Measurements from ENCODE around the gene CGA.

DNA sequence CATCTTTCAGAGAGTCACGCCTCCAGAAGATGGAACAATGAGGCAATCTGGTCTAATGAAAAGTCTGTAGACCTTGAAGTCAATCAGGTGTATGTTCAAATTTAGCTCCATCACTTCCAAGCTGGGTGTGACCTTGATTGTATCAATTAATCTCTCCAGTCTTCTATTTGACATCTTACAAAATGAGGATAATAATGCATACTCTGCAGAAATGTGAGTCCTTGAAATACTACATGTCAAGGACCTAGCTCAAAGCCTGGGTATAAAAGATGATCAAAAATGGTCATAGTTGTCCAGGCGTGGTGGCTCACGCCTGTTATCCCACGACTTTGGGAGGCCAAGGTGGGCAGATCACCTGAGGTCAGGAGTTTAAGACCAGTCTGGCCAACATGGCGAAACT, 29.8 kb downstream of the CGA start:
- TF ChIP-seq, protein P1, sequence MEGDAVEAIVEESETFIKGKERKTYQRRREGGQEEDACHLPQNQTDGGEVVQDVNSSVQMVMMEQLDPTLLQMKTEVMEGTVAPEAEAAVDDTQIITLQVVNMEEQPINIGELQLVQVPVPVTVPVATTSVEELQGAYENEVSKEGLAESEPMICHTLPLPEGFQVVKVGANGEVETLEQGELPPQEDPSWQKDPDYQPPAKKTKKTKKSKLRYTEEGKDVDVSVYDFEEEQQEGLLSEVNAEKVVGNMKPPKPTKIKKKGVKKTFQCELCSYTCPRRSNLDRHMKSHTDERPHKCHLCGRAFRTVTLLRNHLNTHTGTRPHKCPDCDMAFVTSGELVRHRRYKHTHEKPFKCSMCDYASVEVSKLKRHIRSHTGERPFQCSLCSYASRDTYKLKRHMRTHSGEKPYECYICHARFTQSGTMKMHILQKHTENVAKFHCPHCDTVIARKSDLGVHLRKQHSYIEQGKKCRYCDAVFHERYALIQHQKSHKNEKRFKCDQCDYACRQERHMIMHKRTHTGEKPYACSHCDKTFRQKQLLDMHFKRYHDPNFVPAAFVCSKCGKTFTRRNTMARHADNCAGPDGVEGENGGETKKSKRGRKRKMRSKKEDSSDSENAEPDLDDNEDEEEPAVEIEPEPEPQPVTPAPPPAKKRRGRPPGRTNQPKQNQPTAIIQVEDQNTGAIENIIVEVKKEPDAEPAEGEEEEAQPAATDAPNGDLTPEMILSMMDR (IDR thresholded peaks at IDR 0.05; ENCODE audit: low read depth, low read length) = no peak
- TF ChIP-seq POLR2A (IDR thresholded peaks at IDR 0.05; ENCODE audit: extremely low read depth, insufficient read length) = no peak
- TF ChIP-seq MAX (IDR thresholded peaks at IDR 0.05; ENCODE audit: low read depth, low read length) = no peak
- no peak for TF ChIP-seq MYC (IDR thresholded peaks at IDR 0.05; ENCODE audit: low read depth, low read length)
